ENCODE data around the gene DNER. TPM values are rescaled to one million over a fixed set of nuclear protein-coding genes. Genes with fewer than 3 reads are reported as not detected.

DNER gene
- total and polyA plus RNA-seq, 2 of the 13 experiments (the other 11 are each of a cell fraction or from before 2014, with no cell fraction given): not detected

- no peak for DNase-seq (ENCODE audit: low spot score)
These were observed 77.8 kb downstream of the DNER start for GRCh38 chr2:229636571-229636970.

GRCh38 chr2:229635371-229635680 lies 79.0 kb downstream of the DNER start:
- Histone ChIP-seq H2AFZ (ENCODE audit: low read length) (no peak overlapping the region), H3K4me2 (ENCODE audit: low read depth, low read length) (no peak overlapping the region), H3K9me3 (ENCODE audit: low read length) (no peaks in the 10 kb centered on the region), H3K79me2 (ENCODE audit: insufficient read depth, low read length) (no peaks in the 10 kb centered on the region), H4K20me1 (ENCODE audit: insufficient read depth, low read length) (no peaks in the 10 kb centered on the region), H3K9ac (ENCODE audit: insufficient read depth, low read depth, low read length) (no peak overlapping the region), H3K27me3 (ENCODE audit: control insufficient read depth in 1 of 2, insufficient read depth in 2 of 2, low read length in 2 of 2) (no peaks in the 10 kb centered on the region; a peak in 1 of 5 replicates), H3K36me3 (replicated peaks in 1 of 2; ENCODE audit: control insufficient read depth in 1 of 2, insufficient read depth in 2 of 2, low read length in 2 of 2) (no peaks in the 10 kb centered on the region), H3K27ac (ENCODE audit: extremely low read length, insufficient read depth, low read length) (no peak overlapping the region), H3K4me1 (ENCODE audit: insufficient read depth, low read length) (no peaks in the 10 kb centered on the region), H3K4me3 (replicated peaks in 1 of 3; ENCODE audit: insufficient read depth in 1 of 3, low read depth in 2 of 3, low read length in 3 of 3) (no peak overlapping the region)
- no peak for ATAC-seq
- in situ Hi-C loops (cut with HindIII; ENCODE audit: extremely low pct_ligation_motif_present, low pct_unique_long_range_greater_than_20kb) (no loop called here), intact Hi-C loops (cut with micrococcal nuclease; ENCODE audit: unreplicated experiment) (no loop called here)
- no peak for DNase-seq (ENCODE audit: low spot score)
- CTCF ChIA-PET (ENCODE audit: low intra/inter-chr PET ratio, low total read pairs): no interaction called here
- POLR2A ChIA-PET: no interaction called here
- WGBS (ENCODE audit: low lambda C conversion rate): 0% methylated on average over 1 of the region's 1 CpG
- FAIRE-seq: no peak
- no TSS peak for BruUV-seq (replicated peaks)
- TF ChIP-seq E2F2 (CRISPR knock-in tag; IDR thresholded peaks at IDR 0.05; ENCODE audit: borderline replicate concordance) (no peak), GLMP (CRISPR knock-in tag; IDR thresholded peaks at IDR 0.05; ENCODE audit: borderline replicate concordance) (no peak), CC2D1A (CRISPR knock-in tag; IDR thresholded peaks at IDR 0.05) (no peak), ZNF274 (CRISPR knock-in tag; IDR thresholded peaks at IDR 0.05) (no peak), CREB1 (IDR thresholded peaks at IDR 0.05) (no peak), CREB1 (CRISPR knock-in tag; IDR thresholded peaks at IDR 0.05) (no peak), ZNF260 (CRISPR knock-in tag; IDR thresholded peaks at IDR 0.05; ENCODE audit: borderline replicate concordance, low read depth) (no peak), ZBTB39 (CRISPR knock-in tag; IDR thresholded peaks at IDR 0.05) (no peak), ZNF143 (CRISPR knock-in tag; IDR thresholded peaks at IDR 0.05) (no peak), HDAC2 (CRISPR knock-in tag; IDR thresholded peaks at IDR 0.05) (no peak), TEF (CRISPR knock-in tag; IDR thresholded peaks at IDR 0.05) (no peak), ARNT2 (CRISPR knock-in tag; IDR thresholded peaks at IDR 0.05; ENCODE audit: low read depth) (no peak), ZNF839 (CRISPR knock-in tag; IDR thresholded peaks at IDR 0.05; ENCODE audit: borderline replicate concordance) (no peak), ZNF816 (CRISPR knock-in tag; IDR thresholded peaks at IDR 0.05; ENCODE audit: borderline replicate concordance) (no peak)

More at GRCh38 chr2:229636571-229636970, 77.8 kb downstream of the DNER start:
- no peak overlapping the region for H2AFZ ChIP-seq (ENCODE audit: low read length)
- no peak for FAIRE-seq
- ChIA-PET CTCF (ENCODE audit: low intra/inter-chr PET ratio, low total read pairs) (no interaction called here), POLR2A (no interaction called here)
- no peak overlapping the region for H3K4me2 ChIP-seq (ENCODE audit: low read depth, low read length)
- intact Hi-C loops (cut with micrococcal nuclease; ENCODE audit: unreplicated experiment) (no loop called here), in situ Hi-C loops (cut with HindIII; ENCODE audit: extremely low pct_ligation_motif_present, low pct_unique_long_range_greater_than_20kb) (no loop called here)
- H3K79me2 ChIP-seq (ENCODE audit: insufficient read depth, low read length): no peaks in the 10 kb centered on the region
- no peaks in the 10 kb centered on the region for H3K9me3 ChIP-seq (ENCODE audit: low read length)
- H3K27me3 ChIP-seq (ENCODE audit: control insufficient read depth in 1 of 2, insufficient read depth in 2 of 2, low read length in 2 of 2): peaks cover 0 to 5% of the 10 kb centered on the region in 2 experiments; a peak in 3 of 5 replicates
- no TSS peak for BruUV-seq (replicated peaks)
- H3K4me1 ChIP-seq (ENCODE audit: insufficient read depth, low read length): no peaks in the 10 kb centered on the region
- no peak overlapping the region for H3K4me3 ChIP-seq (replicated peaks in 1 of 3; ENCODE audit: insufficient read depth in 1 of 3, low read depth in 2 of 3, low read length in 3 of 3)
- no peaks in the 10 kb centered on the region for H3K36me3 ChIP-seq (replicated peaks in 1 of 2; ENCODE audit: control insufficient read depth in 1 of 2, insufficient read depth in 2 of 2, low read length in 2 of 2)
- no peak overlapping the region for H3K9ac ChIP-seq (ENCODE audit: insufficient read depth, low read depth, low read length)
- ATAC-seq: no peak
- no peaks in the 10 kb centered on the region for H4K20me1 ChIP-seq (ENCODE audit: insufficient read depth, low read length)
- no peak for TF ChIP-seq KLF15 (CRISPR knock-in tag; IDR thresholded peaks at IDR 0.05; ENCODE audit: borderline replicate concordance)
- 0 out of 2 replicates have a peak, but pooled peaks have one; percentile 34 for TF ChIP-seq THAP11 (CRISPR knock-in tag; IDR thresholded peaks at IDR 0.05)
- TF ChIP-seq SOX13 (IDR thresholded peaks at IDR 0.05): no peak
- TF ChIP-seq SOX13 (CRISPR knock-in tag; conservative IDR thresholded peaks at IDR 0.05 in 1 of 2, IDR thresholded peaks at IDR 0.05 in 1 of 2): no peak
- no peak overlapping the region for H3K27ac ChIP-seq (ENCODE audit: extremely low read length, insufficient read depth, low read length)

All from HepG2 (cell line).